ENCODE data around the gene SREBF1.

DNA sequence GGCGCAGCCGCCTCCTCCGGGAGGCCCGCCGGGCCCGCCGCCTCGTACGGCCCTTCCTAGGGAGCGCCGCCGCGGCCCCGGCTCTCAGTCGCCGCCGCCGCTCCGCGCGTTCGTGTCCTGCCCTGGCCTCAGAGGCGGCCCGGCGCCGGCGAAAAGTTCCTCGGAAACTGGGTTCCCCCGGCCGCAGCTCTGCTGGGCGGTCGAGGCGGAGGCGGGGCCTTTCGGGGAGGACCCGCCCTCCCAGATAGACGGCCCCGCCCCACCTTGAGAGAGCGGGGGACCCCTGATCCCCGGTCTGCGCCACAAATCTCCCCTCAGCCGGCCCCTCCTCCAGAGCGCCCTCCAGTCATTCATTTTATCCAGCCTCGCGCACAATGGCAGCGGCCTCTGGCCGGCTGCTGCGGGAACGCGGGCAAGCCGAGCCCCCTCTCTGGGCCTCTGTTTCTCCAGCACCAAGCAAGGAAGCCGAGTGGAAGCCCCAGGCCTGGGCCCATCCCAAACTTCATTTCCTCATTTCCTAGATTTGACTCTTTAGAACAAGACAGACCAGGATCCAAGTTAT lies at the start of gene SREBF1:
- TF ChIP-seq, protein P1, sequence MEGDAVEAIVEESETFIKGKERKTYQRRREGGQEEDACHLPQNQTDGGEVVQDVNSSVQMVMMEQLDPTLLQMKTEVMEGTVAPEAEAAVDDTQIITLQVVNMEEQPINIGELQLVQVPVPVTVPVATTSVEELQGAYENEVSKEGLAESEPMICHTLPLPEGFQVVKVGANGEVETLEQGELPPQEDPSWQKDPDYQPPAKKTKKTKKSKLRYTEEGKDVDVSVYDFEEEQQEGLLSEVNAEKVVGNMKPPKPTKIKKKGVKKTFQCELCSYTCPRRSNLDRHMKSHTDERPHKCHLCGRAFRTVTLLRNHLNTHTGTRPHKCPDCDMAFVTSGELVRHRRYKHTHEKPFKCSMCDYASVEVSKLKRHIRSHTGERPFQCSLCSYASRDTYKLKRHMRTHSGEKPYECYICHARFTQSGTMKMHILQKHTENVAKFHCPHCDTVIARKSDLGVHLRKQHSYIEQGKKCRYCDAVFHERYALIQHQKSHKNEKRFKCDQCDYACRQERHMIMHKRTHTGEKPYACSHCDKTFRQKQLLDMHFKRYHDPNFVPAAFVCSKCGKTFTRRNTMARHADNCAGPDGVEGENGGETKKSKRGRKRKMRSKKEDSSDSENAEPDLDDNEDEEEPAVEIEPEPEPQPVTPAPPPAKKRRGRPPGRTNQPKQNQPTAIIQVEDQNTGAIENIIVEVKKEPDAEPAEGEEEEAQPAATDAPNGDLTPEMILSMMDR (IDR thresholded peaks at IDR 0.05), result no peak
- TF ChIP-seq NFIC (IDR thresholded peaks at IDR 0.05; ENCODE audit: borderline replicate concordance), result no peak
- TF ChIP-seq, protein P2, sequence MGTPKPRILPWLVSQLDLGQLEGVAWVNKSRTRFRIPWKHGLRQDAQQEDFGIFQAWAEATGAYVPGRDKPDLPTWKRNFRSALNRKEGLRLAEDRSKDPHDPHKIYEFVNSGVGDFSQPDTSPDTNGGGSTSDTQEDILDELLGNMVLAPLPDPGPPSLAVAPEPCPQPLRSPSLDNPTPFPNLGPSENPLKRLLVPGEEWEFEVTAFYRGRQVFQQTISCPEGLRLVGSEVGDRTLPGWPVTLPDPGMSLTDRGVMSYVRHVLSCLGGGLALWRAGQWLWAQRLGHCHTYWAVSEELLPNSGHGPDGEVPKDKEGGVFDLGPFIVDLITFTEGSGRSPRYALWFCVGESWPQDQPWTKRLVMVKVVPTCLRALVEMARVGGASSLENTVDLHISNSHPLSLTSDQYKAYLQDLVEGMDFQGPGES (IDR thresholded peaks at IDR 0.05; ENCODE audit: low read depth, low read length), result no peak
- no peak for TF ChIP-seq TAF1 (IDR thresholded peaks at IDR 0.05; ENCODE audit: borderline replicate concordance, low read depth, low read length)
